HL-60 (cell line): ENCODE data around the gene HHATL.

Experiments
- DNase-seq, 2 experiments: peaks; one replicate each; pipeline ENCODE4 v3.0.0-alpha.2; 2010 to 2020; ENCODE audit warnings: low read depth in 1 of 2, low spot score in 1 of 2
- H3K27ac ChIP-seq: fragments of 250-450 bp; sonication (Bioruptor Pico); replicated peaks from 2 replicates; pipeline ENCODE4 v1.5.1; 2020; ENCODE audit warnings: mild to moderate bottlenecking, moderate library complexity
- H3K27me3 ChIP-seq: fragments of 250-450 bp; sonication (Bioruptor Pico); 2 replicates; pipeline ENCODE4 v1.5.1; 2021; ENCODE audit warnings: mild to moderate bottlenecking, moderate library complexity; ENCODE audit not compliant: insufficient read depth, poor library complexity, severe bottlenecking
- H3K4me3 ChIP-seq: replicated peaks from 2 replicates; pipeline ENCODE4 v1.5.1; 2011; ENCODE audit warnings: mild to moderate bottlenecking, control low read depth, low read length; ENCODE audit not compliant: insufficient read depth
- CTCF ChIP-seq: IDR thresholded peaks from one replicate; pipeline ENCODE4 v1.5.1; 2011; ENCODE audit warnings: low read length, control low read depth, inconsistent platforms; ENCODE audit not compliant: insufficient read depth
- GABPA ChIP-seq: IDR thresholded peaks from 2 replicates; pipeline ENCODE4 v1.6.1; 2012; ENCODE audit warnings: low read depth
- POLR2AphosphoS5 ChIP-seq: IDR thresholded peaks from 2 replicates; pipeline ENCODE4 v1.6.1; 2012; ENCODE audit warnings: low read depth
- REST ChIP-seq: IDR thresholded peaks from 2 replicates; pipeline ENCODE4 v1.6.1; 2012; ENCODE audit warnings: low read depth; ENCODE audit not compliant: insufficient replicate concordance
- SPI1 ChIP-seq: IDR thresholded peaks from 2 replicates; pipeline ENCODE4 v1.6.1; 2012; ENCODE audit warnings: low read depth, mild to moderate bottlenecking, borderline replicate concordance

HHATL gene

GRCh38 chr3:42688487-42689420 lies 13.8 kb downstream of the HHATL start:
- TF ChIP-seq CTCF (no peak), POLR2AphosphoS5 (no peak), REST (no peak), GABPA (no peak), SPI1 (no peak)
- H3K27me3 ChIP-seq: no peaks in the 10 kb centered on the region

GRCh38 chr3:42688016-42688415 lies 14.6 kb downstream of the HHATL start:
- TF ChIP-seq POLR2AphosphoS5 (no peak), CTCF (no peak), SPI1 (no peak), GABPA (no peak), REST (no peak)
- H3K27me3 ChIP-seq: no peaks in the 10 kb centered on the region
- no peak overlapping the region for H3K27ac ChIP-seq
- no peak overlapping the region for H3K4me3 ChIP-seq
- DNase-seq: no peak

More at GRCh38 chr3:42688487-42689420, 13.8 kb downstream of the HHATL start:
- H3K27ac ChIP-seq: no peak overlapping the region
- DNase-seq: no peak
- H3K4me3 ChIP-seq: no peak overlapping the region

GRCh38 chr3:42686832-42687650 lies 15.6 kb downstream of the HHATL start:
- no peaks in the 10 kb centered on the region for H3K27me3 ChIP-seq

More at GRCh38 chr3:42686832-42687650, 15.6 kb downstream of the HHATL start:
- no peak overlapping the region for H3K27ac ChIP-seq
- DNase-seq: no peak
- TF ChIP-seq POLR2AphosphoS5 (no peak), SPI1 (no peak), REST (no peak), GABPA (no peak)
- no peak overlapping the region for H3K4me3 ChIP-seq
